ENCODE results near the gene ACSS3.
"Not testable (repeated sequence)": the region's sequence is repeated elsewhere in the genome, so short reads cannot be mapped to it uniquely, and the experiment has no call there.

ACSS3 gene

GRCh38 chr12:81077686-81078441 is at the start of gene ACSS3:
TSS of gene ACSS3 (plus strand) at chr12:81078079. CDS start at chr12:81078121, 42 bp downstream.
- DNase-seq: no peak

- no peak for DNase-seq
These were observed 43.0 kb upstream of the ACSS3 start for GRCh38 chr12:81034926-81035325.

- no peak for DNase-seq
These were observed 38.6 kb upstream of the ACSS3 start for GRCh38 chr12:81039231-81039630.

- no peak for DNase-seq
These were observed 33.7 kb upstream of the ACSS3 start for GRCh38 chr12:81043979-81044740.

GRCh38 chr12:81064971-81065370 is 12.9 kb upstream of the ACSS3 start:
- DNase-seq: not testable (repeated sequence)

GRCh38 chr12:81070846-81071245 is 7.0 kb upstream of the ACSS3 start:
- no peak for DNase-seq

GRCh38 chr12:81075539-81075938 is 2.3 kb upstream of the ACSS3 start:
- DNase-seq: no peak

GRCh38 chr12:81077329-81077685 is 572 bp upstream of the ACSS3 start:
- DNase-seq: no peak

GRCh38 chr12:81078469-81079196 is 754 bp downstream of the ACSS3 start:
- DNase-seq: no peak

GRCh38 chr12:81079280-81080076 is 1.6 kb downstream of the ACSS3 start:
- DNase-seq: no peak

GRCh38 chr12:81080431-81080983 is 2.6 kb downstream of the ACSS3 start:
- no peak for DNase-seq

- no peak for DNase-seq
These were observed 3.8 kb downstream of the ACSS3 start for GRCh38 chr12:81081726-81082125.

GRCh38 chr12:81083018-81083417 is 5.1 kb downstream of the ACSS3 start:
- no peak for DNase-seq

- DNase-seq: no peak
These were observed 6.1 kb downstream of the ACSS3 start for GRCh38 chr12:81083906-81084513.

- DNase-seq: no peak
These were observed 7.0 kb downstream of the ACSS3 start for GRCh38 chr12:81084811-81085350.

GRCh38 chr12:81085832-81086231 is 8.0 kb downstream of the ACSS3 start:
- DNase-seq: no peak

- no peak for DNase-seq
These were observed 8.5 kb downstream of the ACSS3 start for GRCh38 chr12:81086342-81086741.

GRCh38 chr12:81088221-81088620 is 10.3 kb downstream of the ACSS3 start:
- no peak for DNase-seq

GRCh38 chr12:81089412-81089811 is 11.5 kb downstream of the ACSS3 start:
- DNase-seq: no peak

- no peak for DNase-seq
These were observed 14.2 kb downstream of the ACSS3 start for GRCh38 chr12:81092053-81092452.

GRCh38 chr12:81094718-81095360 is 17.0 kb downstream of the ACSS3 start:
- DNase-seq: no peak

Data from NCI-H1436 treated with DMSO at 0.1 percent for 48 hours (cell line).